HS-27A (cell line): ENCODE results near the gene ZBED2.
A peak's percentile ranks its signal among the peaks of the same experiment; 100 is the strongest.

ENCODE experiments used
- DNase-seq: peaks from one replicate; pipeline ENCODE4 v3.0.0-alpha.2; 2012; ENCODE audit warnings: low read depth, missing footprints

Gene ZBED2

GRCh38 chr3:111604119-111604518, 9.0 kb upstream of the ZBED2 start:
- no peak for DNase-seq

DNA sequence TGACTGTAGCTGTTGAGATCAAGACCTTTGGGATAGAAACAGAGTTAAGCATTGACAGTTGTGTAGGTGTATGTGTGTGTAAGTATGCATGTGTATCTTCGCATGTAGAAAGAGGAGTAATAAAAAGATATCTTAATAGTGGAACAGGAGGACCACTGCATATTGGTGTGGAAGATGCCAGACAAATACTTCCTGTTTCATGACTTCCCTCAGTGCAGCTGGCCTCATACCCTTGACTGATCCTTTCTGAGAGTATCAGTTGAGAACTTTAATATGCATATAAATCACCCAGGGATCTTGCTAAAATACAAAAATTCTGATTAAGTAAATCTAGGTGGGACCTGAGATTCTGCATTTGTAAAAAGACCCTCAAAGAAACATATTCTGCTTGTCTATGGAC, 8.5 kb upstream of the ZBED2 start:
- DNase-seq, result no peak

- DNase-seq, result no peak
These were observed 6.7 kb upstream of the ZBED2 start for GRCh38 chr3:111601810-111602209.

DNA sequence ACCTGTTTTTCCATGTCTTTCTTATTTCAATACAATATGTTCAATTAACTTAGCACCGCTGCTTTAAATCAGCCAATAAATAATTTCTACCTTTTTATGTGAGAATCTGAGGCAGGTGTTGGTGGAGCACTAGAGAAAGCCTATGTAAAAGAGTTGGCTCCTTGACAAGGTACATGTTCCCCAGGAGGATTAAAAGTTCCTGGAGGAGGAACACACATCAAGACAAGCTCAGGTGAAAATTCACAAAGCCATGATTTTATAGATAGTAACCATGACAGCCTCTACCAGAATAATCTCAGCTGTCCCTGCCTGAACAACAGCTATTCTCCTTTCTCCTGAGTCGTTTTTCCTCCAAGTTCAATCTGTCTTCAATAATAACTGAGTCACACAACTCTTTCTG, 3.4 kb upstream of the ZBED2 start:
- DNase-seq, result no peak

- no peak for DNase-seq
These were observed 3.0 kb upstream of the ZBED2 start for GRCh38 chr3:111598139-111598538.

DNA sequence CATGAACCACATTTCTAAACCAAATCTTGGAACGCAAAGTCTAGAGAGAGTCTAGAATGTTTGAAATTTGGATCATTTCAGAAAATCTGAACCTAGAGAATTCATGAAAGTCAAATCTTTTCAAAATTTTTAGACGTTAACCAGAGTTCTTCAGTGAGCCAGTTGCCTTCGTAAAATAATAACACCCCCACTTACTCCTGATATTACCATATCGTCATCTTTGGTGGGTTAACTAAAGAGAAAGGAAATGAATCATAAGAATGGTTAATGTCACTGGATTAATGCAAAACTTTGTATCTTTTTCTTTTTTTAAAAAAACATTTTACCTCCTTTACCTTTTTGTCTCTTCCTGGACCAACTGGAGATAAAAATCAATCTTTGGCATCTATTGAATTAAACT, 1.2 kb upstream of the ZBED2 start:
- DNase-seq, result no peak

DNA sequence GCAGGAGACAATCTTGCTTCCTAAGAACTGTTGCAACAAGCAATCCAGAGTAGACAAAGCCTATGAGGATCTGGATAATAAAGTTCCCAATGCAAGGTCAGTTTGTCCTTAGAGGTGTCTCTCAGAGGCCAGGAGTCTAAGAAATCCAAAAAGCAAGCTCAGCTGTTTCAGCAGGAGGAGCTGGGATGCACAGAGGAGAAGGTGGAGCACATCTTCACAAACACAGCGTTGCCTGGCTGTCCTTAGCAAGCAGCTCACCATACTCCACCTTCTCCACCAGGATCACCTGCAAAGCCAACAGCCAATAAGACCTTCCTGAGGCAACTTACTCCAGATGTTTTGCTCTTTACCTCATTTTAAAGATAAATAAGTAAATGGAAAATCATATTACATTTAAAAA, 365 bp downstream of the ZBED2 start:
- DNase-seq, result no peak

- DNase-seq, result peak; percentile 89
These were observed 941 bp downstream of the ZBED2 start for GRCh38 chr3:111594205-111594604.

GRCh38 chr3:111593666-111594065, 1.5 kb downstream of the ZBED2 start:
- DNase-seq, result no peak

DNA sequence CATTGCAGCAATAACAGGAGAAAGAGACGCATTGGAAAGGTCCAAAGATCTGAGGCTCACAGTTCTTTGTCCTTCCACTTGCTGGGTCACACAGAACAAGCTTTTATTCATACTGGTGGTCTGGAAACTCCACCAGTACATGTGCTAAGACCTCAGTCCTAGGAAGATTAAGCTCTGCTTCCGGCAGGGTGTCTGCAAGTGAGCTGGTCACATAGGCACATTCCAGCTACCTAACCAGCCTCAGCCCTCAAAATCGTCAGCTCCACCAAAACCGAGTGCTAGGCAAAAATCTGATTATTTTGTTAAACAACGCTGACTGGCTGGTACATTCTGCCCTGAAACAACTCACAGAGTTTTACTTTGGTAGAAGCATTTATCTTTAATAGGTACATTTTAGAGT, 2.2 kb downstream of the ZBED2 start:
- no peak for DNase-seq

DNA sequence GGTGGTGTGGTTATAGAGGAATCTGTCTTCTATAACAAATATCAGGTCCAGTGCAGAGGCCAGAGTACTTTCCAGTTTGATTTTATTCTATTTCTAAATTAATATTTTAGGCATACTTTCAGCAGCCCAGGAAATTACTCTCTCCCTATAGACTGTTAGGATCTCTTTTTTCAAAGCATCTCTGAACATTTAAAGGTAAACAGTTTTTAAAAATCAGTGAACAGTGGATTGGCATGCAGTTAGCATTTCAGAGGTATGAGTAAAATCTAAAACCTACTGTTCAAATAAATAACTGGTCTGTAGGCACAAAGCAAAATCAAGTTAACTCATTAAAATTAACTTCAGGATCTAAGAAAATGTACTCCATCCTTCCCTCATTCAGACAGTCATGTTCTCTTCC, 3.0 kb downstream of the ZBED2 start:
- DNase-seq, result no peak

GRCh38 chr3:111591555-111591954, 3.6 kb downstream of the ZBED2 start:
- no peak for DNase-seq

DNA sequence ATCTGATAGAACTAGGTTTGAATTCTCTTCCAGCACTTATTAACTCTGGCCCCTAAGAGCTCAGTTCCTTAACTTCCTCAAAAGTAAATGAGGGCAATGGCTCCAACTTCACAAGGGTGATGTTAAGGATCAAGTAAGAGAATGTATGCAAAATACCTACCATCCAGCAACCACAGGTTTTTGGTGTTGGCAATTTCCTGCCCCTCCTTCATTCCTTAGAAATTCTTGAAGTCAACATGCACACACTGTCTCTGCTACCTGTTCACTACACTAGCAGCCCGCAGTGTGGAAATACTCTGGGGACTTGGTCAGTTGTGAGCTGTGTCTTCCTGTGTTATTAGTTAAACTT, 5.0 kb downstream of the ZBED2 start:
- DNase-seq, result no peak

DNA sequence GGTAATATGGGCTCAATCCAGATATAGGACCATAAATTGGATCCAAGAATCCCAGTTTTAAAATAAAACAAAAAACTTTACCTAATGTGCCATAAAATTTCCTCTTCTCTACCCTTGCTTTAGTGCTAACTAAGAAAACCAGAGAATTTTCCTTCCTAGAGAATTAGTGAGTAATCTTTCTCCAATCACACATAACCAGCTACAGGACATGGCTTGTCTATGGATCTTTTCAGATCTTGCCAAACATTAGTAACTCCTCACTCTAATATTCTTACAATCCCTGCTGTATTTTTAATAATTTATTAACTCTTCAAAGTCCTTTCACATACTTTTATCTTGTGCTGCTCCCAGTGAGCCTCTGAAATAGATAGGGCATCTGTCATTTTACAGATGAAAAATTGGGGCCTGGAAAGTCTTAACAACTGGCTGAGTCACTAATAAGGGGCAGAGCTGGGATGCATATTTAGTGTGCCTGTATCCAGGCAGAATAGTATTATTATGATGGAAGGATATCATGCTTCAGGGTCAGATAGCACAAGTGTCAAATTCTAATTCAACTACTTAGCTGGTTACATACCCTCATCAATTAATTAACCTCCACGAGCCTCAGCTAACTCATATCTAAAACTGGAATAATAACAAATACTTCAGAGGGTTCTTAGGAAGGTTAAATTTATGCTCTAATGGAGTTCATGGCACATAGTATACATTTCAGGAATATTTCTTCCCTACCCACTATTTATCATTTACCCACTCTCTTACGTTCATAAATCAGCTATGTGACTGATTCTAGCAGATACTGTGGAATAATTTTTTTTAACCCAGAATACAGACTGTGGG, 5.6 kb downstream of the ZBED2 start:
- DNase-seq, result no peak

DNA sequence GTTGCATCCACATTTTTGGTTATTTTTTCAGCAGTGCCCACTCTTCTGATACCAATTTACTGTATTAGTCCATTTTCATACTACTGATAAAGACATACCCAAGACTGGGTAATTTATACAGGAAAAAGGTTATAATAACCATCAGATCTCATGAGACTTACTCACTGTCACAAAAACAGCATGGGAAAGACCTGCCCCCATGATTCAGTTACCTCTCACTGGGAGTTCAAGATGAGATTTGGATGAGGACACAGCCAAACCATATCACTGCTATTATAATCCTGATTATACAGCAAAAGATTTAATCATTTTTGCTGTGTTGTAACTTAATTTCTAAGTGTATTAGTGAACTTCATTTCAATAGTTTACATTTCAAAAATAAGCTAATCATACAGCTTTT, 6.6 kb downstream of the ZBED2 start:
- DNase-seq, result no peak

- no peak for DNase-seq
These were observed 9.9 kb downstream of the ZBED2 start for GRCh38 chr3:111585217-111585616.

DNA sequence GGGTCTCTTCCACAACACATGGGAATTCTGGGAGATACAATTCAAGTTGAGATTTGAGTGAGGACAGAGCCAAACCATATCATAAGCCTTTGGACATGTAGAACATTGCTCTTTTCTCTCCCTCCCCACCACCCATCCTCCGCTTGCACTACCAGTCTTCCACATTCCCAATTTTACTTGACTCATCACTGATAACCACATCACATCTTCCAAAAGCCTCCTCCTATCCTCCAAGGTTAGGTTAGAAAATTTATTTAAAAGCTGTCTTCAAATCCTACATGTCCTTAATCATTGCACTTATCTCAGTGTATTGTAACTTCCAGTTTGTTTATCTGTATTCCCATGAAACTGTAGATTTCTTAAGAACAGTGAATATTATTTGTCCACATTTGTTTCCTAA, 10.4 kb downstream of the ZBED2 start:
- DNase-seq, result no peak

DNA sequence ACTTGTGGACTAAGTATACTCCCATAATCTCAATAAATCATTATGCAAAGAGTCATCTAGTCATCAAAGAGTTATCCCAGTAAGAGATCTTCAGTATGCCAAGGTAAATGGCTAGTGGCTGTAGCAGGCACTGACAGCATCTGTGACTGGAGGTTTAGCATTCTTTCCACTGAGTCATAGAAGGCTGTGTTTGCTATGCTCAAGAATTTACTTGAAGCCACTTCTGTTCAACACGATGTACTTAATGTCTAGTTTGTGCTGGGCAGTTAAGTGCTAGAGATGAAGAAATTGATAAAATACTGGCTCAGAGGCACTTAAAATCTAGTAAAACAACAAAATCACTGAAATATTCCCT, 13.0 kb downstream of the ZBED2 start:
- DNase-seq, result peak; percentile 85

DNA sequence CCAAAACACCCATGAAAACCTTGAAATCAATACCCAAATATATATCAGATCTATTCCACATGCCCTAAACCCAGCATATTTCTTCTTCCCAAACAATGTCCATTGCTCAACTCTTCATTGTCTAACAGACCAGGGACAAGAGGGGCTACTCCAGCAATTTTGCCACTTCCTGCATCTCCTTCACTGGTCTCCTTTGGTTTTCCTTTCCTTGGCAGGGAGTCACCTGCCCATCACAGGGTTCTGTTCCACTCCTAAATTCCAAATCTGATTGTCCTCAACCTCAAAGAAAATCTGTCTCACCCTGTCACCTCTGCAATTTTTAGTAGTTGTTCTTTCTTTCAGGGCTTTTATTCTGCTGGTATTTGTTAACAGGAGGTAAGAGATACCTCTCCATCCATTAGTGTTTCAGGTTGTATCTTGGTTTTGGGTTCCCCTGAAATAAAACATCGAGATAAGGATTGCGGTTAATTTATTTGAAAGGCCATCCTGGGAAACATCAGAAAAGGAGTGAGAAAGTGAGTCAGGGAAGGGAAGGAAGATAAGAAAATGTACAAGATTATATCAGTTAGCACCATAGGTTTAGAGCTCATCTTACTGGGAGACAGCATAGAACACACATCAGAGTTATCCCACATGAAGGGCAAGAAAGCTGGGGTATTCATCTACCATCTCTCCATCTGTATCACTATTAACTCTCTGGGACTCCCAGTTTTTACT, 13.6 kb downstream of the ZBED2 start:
- DNase-seq, result no peak

GRCh38 chr3:111579495-111579894, 15.7 kb downstream of the ZBED2 start:
- no peak for DNase-seq

GRCh38 chr3:111578867-111579266, 16.3 kb downstream of the ZBED2 start:
- no peak for DNase-seq

DNA sequence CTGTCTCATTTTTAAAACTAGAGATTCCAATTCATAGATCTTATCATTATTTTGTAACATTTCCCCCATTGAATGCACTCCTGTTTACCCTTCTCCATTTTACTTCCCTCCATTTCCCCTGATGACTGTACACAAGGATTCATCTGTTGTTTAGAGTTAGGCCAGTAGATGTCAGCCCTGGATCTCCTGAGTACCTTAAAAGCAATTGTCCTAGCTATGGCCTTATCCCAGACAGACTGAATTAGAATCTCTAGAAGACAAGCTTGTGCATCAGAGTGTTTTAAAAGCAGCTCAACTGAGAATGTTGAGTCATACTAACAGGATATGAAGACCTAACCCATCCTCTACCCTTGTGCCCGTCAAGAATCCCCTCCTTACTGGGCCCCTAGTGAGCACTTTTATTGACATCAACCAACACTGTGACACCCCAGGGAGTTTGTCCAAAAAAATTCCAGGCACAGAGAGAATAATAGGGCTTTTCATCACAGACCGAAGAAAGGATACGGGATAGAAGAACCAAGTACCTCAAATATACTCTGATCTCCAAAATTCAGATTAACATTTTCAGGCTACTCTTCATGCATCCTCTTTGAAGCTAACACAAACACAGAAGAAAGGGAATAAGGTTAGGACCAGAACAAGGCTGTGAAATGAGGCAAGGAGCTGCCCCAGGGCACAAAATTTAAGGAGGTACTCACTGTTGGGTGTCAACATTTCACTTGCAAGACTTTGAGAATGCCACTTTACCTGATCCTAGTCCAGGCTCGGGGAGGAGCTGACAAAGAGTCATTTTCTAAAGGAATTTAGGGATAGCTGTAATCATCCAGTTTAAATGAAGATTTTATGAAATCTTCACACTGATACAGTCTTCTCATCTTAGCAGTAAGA, 17.1 kb downstream of the ZBED2 start:
- DNase-seq, result peak; percentile 64

GRCh38 chr3:111577113-111577512, 18.0 kb downstream of the ZBED2 start:
- DNase-seq, result no peak
